ENCODE results near the gene RAMACL. TPM values are rescaled to one million over a fixed set of nuclear protein-coding genes. Genes with fewer than 3 reads are reported as not detected.
"Not testable (repeated sequence)": the region's sequence is repeated elsewhere in the genome, so short reads cannot be mapped to it uniquely, and the experiment has no call there.

The RAMACL gene
- total RNA-seq, 1 donor from 2014 or later = 2.6 TPM

DNA sequence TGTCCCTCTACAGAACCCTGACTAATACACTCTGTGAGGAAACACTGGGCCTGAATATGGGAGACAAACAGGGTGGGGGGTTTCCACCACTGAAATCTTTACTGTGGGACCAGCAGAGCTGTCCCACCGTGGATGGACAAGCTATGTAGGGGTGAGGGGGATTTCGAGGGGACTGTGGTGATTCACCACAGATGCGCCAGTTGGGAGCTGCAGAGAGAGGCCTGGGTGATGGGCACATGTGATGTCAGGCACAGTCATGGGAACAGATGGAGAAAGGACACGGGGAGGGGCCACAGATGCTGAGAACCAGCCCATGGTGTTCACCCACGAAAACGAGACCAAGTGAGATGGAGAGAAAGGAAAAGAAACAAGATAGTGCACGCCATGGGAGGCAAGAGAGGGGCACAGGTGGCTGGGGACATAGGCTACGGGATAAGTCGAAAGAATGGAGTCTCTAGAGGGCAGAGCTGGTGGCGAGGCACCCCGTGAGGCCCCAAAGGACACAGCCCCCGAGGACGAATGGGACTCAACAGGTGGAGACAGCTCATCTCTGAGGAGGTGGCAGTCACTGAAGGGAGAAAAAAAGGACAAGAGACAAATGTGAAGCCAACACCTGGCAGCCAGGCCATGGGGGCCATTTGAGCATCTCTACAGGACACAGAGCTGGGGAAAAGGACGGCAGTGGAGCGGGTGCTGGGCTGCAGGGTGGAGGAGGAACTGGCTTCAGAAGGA is 10.5 kb upstream of the RAMACL start:
- no peak for DNase-seq (ENCODE audit: low read depth in 2 of 2)

DNA sequence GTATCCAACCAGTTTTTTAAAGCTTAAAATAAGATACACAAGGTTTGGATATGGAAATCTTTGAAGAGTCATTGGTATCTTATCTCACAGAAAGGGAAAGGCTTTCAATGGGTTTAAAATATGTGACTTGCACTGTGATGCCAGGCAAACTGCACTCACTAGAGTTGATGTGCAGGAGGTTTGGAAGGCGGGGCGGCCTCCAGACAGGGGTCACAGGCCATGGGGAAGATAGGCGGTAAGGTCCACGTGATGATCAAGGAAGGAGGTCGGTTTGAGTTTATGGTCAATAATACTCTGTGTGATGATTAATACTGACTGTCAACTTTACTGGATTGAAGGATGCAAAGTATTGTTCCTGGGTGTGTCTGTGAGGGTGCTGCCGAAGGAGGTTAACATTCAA is 9.5 kb upstream of the RAMACL start:
- DNase-seq (ENCODE audit: low read depth in 2 of 2) = no peak

DNA sequence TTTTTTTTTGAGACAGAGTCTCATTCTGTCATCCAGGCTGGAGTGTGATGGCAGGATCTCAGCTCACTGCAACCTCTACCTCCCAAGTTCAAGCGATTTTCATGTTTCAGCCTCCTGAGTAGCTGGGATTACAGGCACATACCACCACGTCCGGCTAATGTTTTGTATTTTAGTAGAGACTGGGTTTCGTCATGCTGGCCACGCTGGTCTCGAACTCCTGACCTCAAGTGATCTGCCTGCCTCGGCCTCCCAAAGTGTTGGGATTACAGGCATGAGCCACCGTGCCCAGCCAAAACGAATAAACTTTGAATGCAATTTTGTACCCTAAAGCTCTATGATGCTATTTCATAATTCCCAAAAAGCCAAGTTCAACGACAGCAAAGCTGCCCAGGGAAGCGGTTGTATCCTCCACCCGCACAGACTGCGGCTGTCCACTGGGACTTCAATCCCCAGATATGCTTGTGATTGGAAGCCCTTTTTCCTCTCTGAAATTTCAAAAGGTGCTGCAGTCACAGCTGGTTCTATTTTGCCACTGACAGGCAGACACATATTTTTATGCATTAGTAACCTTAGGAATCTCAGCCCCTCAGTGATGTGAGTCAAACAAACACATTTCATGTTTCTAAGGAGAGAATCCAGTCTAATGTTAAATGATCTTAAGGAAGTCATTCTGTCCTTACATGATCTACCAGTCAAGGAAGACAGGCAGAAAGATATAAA is 8.7 kb upstream of the RAMACL start:
- DNase-seq (ENCODE audit: low read depth in 2 of 2) = peak in 1 of 2 donors; percentile 51

DNA sequence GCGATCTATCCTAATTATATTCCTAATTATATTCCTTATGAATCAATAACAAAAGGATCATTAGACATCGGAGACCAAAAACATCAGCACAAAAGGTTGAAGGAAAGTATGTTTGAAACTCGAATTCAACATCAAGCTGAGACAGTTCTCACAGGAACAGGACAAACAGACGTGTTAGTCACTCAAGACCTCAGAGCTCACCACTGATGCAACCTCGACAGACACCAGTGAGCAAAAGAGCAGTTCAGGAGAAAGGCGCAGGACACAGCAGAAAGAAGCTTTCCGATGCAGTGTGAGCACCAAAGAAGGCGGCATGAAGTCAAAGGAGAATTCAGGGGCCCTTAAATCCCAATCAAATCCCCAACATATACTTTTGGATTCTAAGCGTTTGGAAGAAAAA is 6.3 kb upstream of the RAMACL start:
- DNase-seq (ENCODE audit: low read depth in 2 of 2) = peak in 1 of 2 donors; percentile 43

DNA sequence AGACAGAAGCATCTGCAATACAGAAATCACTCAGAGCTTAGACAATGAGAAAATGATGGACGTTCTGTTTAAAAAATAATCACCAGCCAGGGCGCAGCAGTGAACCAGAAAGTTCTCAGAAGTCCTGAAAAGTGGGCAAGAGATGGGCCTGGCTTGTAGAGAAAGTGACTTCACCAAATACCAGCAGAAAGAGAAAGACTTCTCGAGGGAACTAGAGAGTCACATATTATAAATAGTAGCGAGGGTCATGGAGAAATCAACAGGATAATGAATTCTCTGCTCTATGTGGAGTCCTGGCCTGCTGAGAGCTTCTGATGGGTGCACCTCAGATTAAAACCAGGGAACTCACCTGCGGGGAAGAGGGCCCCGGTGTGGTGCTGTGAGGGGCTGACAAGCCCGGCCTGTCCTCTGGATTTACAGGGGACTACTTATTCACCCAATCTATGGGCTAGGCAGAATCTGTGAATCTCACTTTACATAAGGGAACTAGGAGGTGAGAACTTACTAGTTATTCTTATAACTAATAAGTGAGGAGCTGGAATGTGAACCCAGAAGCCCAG is 5.6 kb upstream of the RAMACL start:
- no peak for DNase-seq (ENCODE audit: low read depth in 2 of 2)

DNA sequence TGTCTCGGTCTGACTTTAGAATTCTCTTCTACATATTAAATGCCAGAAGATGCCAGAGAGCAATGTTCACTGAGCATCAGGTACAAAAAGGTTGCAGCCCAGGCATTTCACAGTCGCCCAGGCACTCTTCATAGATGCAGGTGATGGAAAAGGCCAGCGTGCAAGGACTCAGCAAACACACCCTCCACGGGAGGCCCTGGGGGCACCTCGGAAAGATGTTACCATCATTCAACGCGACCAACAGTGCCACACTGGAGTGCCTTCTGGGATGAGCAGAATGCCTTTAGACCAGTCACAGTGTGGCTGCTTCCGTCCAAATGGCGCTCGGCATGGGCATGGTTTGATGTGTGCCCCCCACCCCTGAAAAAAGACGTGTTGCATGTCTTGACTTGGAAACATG is 4.5 kb upstream of the RAMACL start:
- no peak for DNase-seq (ENCODE audit: low read depth in 2 of 2)

DNA sequence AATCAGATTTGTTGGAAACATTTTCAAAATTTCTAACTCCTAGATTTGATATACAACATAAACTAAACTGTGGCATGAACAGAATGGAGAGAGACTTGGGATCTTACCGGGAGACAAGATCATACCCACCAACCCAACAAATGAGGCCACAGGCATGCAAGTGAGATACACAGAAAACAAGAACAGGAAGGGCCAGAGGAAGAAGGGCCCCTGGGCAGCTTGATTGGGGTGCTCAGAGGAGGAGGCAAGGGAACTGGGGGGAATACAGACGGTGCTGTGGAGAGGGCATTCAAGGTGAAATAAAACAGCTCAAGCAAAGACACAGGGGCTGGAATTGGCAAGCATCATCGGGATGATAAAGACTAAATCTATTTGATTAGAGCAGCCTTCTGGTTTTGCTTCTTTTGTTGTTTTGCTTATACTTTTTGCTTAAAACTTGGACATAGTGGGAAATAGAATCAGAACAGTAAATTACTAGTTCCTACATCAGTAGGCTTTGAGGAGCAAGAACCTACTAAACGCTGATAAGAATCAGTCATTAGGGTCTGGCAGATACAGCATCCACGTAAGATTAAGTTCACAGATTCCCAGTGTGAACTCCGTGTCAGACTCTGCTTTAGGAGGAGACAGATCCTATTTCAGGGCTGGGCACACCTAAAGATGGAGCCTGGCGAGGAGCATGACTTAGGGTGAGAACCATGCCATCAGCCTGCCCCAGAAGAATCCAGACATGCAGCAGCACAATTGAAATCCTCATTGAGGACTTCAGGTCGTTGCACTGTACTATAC is 3.5 kb upstream of the RAMACL start:
- DNase-seq (ENCODE audit: low read depth in 2 of 2) = no peak

DNA sequence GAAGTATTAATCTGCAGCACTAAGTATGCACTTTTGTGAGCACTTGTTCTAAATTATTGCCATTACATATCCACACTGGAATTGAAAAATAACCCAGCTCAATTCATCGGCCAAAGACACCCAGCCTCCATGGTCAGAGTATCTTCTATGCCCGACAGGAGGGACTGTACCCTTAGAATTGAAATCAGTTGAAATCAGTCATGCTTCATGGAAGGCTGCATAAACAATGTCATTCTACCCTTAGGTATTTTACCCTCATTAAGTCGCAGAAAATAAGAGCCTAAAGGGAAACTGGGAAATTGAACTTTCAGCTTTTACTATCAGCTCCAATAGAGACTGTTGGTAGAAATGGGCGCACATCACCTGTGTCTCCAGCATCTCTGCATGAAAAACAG is 2.9 kb upstream of the RAMACL start:
- DNase-seq (ENCODE audit: low read depth in 2 of 2) = no peak

DNA sequence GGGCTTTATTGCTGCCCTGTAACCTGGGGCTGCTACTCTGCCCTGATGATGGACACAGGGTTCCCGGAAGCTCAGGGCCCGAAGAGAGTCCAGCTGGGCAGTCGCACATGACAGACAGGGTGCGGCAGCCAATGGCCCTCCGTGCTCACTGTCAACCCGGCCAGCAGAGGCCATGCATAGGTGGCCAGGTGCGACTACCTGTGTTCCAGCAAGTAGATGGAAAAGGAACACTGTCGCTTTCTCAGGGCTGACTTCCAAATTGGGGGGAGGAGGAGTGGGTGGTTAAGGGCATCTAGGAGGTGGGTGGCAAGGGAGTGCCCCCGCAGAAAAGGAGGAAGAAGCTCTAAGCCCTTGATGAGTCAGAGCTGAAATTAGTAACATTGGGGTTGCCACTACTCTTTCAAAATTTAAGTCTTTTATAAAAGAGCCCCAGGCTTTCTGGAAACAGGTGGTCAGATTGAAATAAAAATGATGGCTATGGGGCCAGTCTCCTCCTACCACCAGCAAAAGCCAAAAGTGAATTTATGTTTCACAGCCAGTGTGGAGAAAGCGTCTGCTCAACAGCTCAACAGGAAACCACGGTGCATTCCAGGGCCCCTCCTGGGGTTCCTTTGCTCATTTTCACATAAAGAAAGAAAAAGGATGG is 2.3 kb upstream of the RAMACL start:
- peak; percentile 34 to 72 for DNase-seq (ENCODE audit: low read depth in 2 of 2)

DNA sequence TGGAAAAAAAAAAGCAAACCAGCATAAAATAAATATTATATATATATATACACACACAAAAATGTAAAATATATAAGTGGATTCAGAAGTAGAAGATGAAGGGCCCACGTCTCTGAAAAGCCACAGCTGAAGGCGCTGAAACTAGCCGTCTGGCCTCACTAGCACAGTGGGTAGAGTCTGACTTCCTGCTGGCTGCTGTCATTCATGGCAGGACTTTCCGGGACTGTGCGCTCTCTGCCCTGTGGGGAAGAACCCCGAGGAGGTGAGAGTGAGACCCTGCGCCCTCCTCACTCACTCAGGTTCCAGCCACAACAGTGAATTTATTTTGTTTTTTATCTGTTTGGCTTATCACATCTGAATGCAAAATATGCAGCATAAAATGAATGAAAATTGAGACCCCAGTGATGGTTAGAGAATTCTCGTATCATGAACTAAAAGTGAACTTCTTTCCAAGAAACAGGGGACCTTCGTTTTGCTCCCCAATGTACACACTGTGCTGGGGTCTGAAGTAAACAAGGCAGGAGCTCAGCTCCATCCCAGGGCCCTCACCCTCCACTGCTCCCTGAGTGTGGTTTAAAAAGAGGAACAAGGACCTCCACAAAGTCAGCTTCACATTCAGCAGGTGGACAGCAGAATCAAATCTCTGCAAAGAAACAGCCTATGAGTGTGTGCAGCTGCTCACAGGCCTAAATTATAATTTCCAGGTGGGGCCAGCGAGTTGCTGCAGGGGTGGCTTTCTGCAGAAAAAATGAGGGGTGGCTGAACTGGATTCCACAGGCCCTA is 1.3 kb upstream of the RAMACL start:
- peak; percentile 32 to 41 for DNase-seq (ENCODE audit: low read depth in 2 of 2)

DNA sequence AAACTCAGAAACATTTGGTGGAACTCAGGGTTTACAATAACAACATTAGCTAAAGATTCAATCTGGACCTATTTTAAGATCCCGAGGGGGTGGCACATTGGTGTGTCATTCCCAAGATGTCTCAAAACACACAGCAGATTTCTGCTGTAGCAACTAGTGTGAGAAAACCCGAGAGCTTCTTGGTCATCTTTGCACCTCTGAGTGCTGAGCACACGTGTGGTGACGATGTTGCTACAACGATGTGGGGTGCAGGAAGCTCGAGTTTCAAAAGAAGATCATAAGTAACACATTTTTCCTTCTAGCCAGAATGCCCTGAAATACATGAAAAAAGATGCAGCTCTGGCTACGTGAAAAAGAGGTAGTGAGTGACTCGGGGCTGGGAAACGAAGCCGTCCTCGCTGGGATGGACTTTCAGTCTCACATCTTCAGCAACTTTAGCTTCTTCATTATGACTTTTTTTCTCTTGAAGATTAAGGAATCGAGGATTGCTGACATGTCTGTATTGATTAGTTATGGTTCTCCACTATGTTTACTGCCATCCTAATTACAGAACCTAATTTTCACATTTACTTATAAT is 1.5 kb downstream of the RAMACL start:
- no peak for DNase-seq (ENCODE audit: low read depth in 2 of 2)

DNA sequence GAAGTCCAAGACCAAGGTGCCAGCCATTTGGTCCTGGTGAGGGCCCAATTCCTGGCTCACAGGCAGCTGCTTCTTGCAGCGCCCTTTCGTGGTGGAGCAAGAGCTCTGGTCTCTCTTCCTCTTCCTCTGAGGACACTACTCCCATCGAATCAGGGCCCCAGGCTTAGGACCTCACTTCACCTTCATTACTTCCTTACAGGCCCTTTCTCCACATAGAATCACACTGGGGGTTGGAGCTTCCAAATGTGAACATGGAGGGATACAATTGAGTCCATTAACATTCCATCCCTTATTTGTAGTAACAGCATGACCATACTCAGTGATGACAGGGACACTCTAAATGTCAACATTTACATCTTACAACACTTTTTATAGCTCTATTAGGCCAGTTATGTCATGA is 2.3 kb downstream of the RAMACL start:
- DNase-seq (ENCODE audit: low read depth in 2 of 2) = no peak

DNA sequence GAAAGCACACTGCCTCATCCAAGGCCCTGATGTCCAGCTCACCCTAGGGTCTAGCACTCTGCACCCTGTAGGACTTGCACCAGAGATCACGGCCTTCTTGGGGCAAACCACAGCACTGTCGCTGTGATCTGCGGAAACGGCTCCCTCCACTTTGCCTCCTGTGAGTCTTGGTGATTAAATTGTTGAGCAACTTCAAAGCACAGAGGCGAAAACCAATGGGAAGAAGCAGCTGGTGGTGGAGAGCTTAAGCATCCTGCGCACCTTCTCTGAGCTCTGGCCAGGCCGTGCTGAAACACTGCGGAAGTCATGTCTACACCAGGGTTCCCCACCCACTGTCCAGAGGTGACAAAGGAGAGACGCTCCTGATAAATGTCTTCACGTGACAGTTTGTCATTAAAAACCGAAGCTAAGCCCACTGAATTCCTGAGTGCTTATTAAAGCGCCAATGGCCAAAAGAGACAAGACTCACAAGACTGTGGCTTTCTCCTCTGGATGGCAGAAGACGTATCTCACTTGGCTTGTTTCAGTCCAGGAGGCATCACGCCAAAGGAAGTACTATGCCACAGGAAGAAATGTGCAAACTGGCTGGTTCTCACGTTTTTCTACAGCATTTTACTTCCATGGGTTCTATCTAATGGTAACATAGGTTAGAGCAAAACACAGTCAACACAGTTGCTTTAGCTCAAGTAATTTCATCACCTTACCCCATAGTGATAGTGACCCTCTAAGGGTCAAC is 3.1 kb downstream of the RAMACL start:
- no peak for DNase-seq (ENCODE audit: low read depth in 2 of 2)

DNA sequence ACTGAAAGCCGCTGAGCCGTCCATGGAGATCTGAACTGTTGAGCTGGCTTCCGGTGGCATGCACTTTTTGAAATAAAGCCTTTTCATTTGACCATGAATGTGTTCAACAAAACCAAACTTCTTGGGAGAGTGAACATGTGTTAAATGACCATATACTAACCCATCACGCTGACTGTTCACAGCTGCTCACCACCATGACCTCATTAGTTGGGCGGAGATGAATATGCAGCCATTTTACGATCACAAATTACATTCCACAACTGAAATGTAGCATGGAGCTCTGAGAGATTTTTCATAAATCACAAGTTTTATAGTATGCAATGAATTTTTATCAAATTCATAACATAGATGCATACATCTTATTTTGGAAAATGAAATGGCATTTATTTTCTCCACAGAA is 4.2 kb downstream of the RAMACL start:
- no peak for DNase-seq (ENCODE audit: low read depth in 2 of 2)

DNA sequence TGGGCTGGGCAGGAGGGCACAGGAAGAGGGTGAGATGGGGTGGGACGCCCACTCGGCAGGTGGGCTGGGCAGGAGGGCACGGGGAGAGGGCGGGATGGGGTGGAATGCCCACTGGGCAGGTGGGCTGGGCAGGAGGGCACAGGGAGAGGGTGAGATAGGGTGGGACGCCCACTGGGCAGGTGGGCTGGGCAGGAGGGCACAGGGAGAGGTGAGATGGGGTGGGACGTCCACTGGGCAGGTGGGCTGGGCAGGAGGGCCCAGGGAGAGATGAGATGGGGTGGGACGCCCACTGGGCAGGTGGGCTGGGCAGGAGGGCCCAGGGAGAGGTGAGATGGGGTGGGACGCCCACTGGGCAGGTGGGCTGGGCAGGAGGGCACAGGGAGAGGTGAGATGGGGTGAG is 4.7 kb downstream of the RAMACL start:
- not testable (repeated sequence) for DNase-seq (ENCODE audit: low read depth in 2 of 2)

DNA sequence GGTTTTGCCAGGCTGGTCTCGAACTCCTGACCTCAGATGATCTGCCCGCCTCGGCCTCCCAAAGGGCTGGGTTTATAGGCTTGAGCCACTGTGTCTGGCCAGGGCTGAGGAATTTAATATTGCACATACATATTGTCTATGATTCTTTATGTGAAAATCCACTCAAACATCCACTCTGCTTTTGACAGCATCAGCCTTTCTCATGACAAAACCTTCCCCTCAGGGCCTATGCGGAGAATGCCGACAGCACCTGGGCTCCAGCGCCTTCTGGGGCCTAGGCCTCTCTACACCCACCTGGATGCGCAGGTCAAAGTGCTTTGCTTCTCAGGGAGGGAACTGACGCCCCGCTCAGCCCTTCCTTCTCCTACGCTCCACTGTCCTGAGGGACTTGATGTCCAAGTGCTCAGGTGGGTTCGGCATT is 5.4 kb downstream of the RAMACL start:
- DNase-seq (ENCODE audit: low read depth in 2 of 2) = no peak

DNA sequence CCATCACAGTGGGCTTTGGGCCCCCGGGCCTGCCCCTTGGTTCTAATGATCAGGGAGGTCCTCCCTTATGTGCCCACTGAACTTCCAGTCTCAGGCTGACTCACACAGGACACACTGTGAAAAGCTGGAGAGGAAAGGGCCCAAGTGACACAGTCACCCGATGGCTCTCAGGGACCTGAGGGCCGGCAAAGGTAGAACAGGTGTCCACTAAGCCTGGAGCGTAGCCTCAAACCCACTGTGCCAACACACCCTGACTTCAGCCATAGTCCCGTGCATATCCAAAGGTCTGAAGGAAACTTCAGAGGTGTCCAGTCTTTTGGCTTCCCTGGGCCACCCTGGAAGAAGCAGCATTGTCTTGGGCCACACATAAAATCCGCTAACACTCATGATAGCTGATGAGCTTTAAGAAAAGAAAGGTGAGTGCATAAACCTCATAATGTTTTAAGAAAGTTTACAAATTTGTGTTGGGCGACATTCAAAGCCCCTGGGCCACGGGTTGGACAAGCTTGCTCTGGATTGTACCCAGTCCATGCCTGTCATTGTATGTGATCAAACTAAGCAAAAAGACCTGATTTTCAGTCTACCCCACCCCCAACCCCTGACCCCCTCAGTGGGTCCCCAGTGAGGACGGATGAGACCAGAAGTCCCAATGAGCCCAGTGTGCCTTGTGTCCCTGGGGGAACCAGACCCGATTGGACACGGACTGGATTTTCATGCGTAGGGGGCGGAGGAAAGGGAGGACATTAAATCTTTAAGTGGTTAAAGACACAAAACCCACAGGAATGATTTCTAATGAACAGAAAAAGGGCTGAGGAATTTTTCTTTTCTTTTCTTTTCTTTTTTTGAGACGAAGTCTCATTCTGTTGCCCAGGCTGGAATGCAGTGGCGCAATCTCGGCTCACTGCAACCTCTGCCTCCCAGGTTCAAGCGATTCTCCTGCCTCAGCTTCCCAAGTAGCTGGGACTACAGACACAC is 6.1 kb downstream of the RAMACL start:
- no peak for DNase-seq (ENCODE audit: low read depth in 2 of 2)

DNA sequence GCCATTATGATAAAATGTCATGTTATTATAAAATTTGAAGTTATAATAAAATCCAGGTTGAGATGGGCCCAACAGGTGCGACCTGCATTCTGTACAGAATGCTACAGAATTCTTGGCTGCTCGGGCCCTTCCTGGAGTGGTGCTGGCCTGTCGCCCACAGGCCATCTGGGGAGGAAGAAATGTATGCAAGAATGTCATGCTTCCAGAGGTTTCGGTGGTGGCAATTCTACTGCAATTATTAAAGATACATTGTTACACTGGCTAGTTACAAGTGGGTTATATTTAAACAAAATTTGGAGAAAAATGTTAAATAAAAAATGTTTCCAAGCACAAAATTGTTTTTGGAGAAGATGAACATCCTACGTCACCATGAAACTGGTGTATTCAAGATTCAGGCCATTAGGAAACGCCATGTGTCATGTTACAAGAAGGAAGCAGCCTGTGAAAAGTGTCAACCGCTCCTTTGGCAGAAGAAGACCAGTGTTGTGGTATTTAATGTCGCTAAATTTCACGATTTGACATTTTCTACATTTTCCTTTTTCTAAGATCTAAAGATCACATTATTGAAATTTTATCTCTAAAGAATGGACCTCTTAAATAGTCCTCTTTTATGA is 7.1 kb downstream of the RAMACL start:
- DNase-seq (ENCODE audit: low read depth in 2 of 2) = no peak

All from lung microvascular endothelial cell (primary cell).